Upper lobe of left lung (tissue), 6 donors: ENCODE data around the gene PNLDC1. TPM values are rescaled to one million over a fixed set of nuclear protein-coding genes. Genes with fewer than 3 reads are reported as not detected.
"Not testable (repeated sequence)": the region's sequence is repeated elsewhere in the genome, so short reads cannot be mapped to it uniquely, and the experiment has no call there.

Experiments
- ATAC-seq, 2 donors: fragments of 200-7000 bp; cut with Tn5 transposase; one replicate each; pipeline ENCODE4 v1.9.1; 2022; ENCODE audit warnings: mild to moderate bottlenecking in 2 of 2, moderate library complexity in 2 of 2; ENCODE audit not compliant: low FRiP score in 2 of 2
- DNase-seq, 2 donors: peaks; one replicate each; pipeline ENCODE4 v3.0.0-alpha.2; 2019 to 2020
- H3K27ac ChIP-seq, 4 donors: fragments of 200-600 bp; sonication (generic); one replicate each; pipeline ENCODE4 v1.5.1; 2016 to 2019
- H3K27me3 ChIP-seq, 4 donors: fragments of 200-600 bp; sonication (generic); one replicate each; pipeline ENCODE4 v1.5.1; 2017 to 2019
- H3K36me3 ChIP-seq, 4 donors: fragments of 200-600 bp; sonication (generic); one replicate each; pipeline ENCODE4 v1.5.1; 2016 to 2019
- H3K4me1 ChIP-seq, 4 donors: fragments of 200-600 bp; sonication (generic); one replicate each; pipeline ENCODE4 v1.5.1; 2018 to 2019
- H3K4me3 ChIP-seq, 4 donors: fragments of 200-600 bp; sonication (generic); one replicate each; pipeline ENCODE4 v1.5.1; 2017 to 2019; ENCODE audit warnings: mild to moderate bottlenecking in 2 of 4, moderate library complexity in 1 of 4
- H3K9me3 ChIP-seq, 4 donors: fragments of 200-600 bp; sonication (generic); one replicate each; pipeline ENCODE4 v1.5.1; 2018 to 2019
- EP300 ChIP-seq, 4 donors: sonication (generic); formaldehyde crosslinking; IDR thresholded peaks; one replicate each; pipeline ENCODE4 v1.5.1; 2017; ENCODE audit warnings: antibody characterized with exemption in 4 of 4, control low read depth in 2 of 4
- POLR2A ChIP-seq, 4 donors: fragments of 450-650 bp; IDR thresholded peaks; one replicate each; pipeline ENCODE4 v1.5.1; 2016 to 2017; ENCODE audit warnings: antibody characterized with exemption in 4 of 4, mild to moderate bottlenecking in 2 of 4
- POLR2AphosphoS5 ChIP-seq, 2 donors: sonication (generic); formaldehyde crosslinking; IDR thresholded peaks; one replicate each; pipeline ENCODE4 v1.5.1; 2017; ENCODE audit warnings: antibody characterized with exemption in 2 of 2
- WGBS, 2 donors: methylation state at CpG; one replicate each; pipeline ENCODE4 v1.1.5; 2017 to 2018; 5-methylcytosine and 5-hydroxymethylcytosine counted together
- total RNA-seq, 6 donors: library from RNA; depleted of rRNA in 4 of 6; stranded (reverse); fragments of >200 nt in 4 of 6; gene quantifications; one replicate each; pipeline versions ENCODE4 v1.1.0 to v1.2.1, GENCODE V29; 2016 to 2021
- TF ChIP-seq, protein P1 (sequence below), 6 experiments: fragments of 450-650 bp in 4 of 6; fragments of 200-600 bp in 2 of 6; sonication (generic) in 2 of 6; IDR thresholded peaks; one replicate each; pipeline ENCODE4 v1.5.1; 2016 to 2019; ENCODE audit warnings: antibody characterized with exemption in 6 of 6
- donor health status: DM: no; HTN: no; CAD: no; lungs with moderate emphysema.
- donor health status: DM: no; HTN: yes; CAD: no; lungs with severe emphysema.

Gene PNLDC1
- total RNA-seq, 6 donors from 2014 or later = 0.37 to 1.0 TPM; not detected in 4

DNA sequence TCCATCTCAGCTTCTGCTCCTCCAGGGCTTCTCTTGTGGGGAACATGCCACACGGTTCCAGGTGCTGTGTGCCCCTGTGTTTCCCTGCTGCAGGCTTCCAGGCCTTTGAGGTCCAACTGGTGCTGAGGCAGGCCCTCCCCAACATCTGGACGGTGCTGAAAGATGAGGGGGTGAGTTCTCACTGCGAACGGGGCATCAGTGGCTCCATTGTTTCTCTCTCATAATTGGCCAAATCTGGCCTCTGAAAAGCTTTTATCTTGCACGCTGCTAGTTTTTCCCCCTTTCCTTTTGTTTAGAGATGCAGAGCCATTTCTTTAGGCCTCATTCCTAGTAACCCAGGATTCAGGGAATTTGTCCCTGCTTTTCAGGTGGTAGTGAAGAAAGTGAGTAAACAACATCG is 8.6 kb downstream of the PNLDC1 start:
- WGBS, 2 donors = 81 to 82% methylated on average over 6 of the region's 6 CpGs
- DNase-seq = no peak
- no peak for TF ChIP-seq EP300 (IDR thresholded peaks at IDR 0.05)
- TF ChIP-seq, protein P1, sequence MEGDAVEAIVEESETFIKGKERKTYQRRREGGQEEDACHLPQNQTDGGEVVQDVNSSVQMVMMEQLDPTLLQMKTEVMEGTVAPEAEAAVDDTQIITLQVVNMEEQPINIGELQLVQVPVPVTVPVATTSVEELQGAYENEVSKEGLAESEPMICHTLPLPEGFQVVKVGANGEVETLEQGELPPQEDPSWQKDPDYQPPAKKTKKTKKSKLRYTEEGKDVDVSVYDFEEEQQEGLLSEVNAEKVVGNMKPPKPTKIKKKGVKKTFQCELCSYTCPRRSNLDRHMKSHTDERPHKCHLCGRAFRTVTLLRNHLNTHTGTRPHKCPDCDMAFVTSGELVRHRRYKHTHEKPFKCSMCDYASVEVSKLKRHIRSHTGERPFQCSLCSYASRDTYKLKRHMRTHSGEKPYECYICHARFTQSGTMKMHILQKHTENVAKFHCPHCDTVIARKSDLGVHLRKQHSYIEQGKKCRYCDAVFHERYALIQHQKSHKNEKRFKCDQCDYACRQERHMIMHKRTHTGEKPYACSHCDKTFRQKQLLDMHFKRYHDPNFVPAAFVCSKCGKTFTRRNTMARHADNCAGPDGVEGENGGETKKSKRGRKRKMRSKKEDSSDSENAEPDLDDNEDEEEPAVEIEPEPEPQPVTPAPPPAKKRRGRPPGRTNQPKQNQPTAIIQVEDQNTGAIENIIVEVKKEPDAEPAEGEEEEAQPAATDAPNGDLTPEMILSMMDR (IDR thresholded peaks at IDR 0.05) = no peak
- TF ChIP-seq POLR2A (IDR thresholded peaks at IDR 0.05) = no peak
- TF ChIP-seq POLR2AphosphoS5 (IDR thresholded peaks at IDR 0.05) = no peak
- H3K27ac ChIP-seq = no peak overlapping the region
- H3K9me3 ChIP-seq = no peaks in the 10 kb centered on the region
- no peak overlapping the region for H3K4me3 ChIP-seq
- H3K4me1 ChIP-seq = no peaks in the 10 kb centered on the region
- H3K36me3 ChIP-seq = no peaks in the 10 kb centered on the region
- H3K27me3 ChIP-seq = no peaks in the 10 kb centered on the region
- no peak for ATAC-seq

DNA sequence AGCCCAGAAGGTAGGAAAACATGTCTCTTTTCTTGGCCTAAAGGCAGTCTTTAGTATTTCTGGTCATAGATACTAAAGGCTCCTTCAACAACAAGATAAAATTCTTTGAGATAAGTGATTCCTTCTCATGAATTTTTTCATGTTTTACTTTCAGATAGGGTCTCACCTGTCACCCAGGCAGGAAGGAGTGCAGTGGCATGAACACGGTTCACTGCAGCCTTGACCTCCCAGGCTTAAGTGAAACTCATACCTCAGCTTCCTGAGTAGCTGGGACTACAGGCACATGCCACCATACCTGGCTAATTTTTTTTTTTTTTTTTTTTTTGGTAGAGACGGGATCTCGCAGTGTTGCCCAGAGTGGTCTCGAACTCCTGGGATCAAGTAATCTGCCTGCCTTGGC is 9.1 kb downstream of the PNLDC1 start:
- H3K4me3 ChIP-seq = no peak overlapping the region
- H3K9me3 ChIP-seq = no peaks in the 10 kb centered on the region
- ATAC-seq = no peak
- no peak for DNase-seq
- no peaks in the 10 kb centered on the region for H3K4me1 ChIP-seq
- TF ChIP-seq POLR2A (IDR thresholded peaks at IDR 0.05) (no peak), EP300 (IDR thresholded peaks at IDR 0.05) (no peak), POLR2AphosphoS5 (IDR thresholded peaks at IDR 0.05) (no peak)
- TF ChIP-seq, protein P1 (IDR thresholded peaks at IDR 0.05) = no peak
- no peaks in the 10 kb centered on the region for H3K27me3 ChIP-seq
- H3K27ac ChIP-seq = no peak overlapping the region
- 84 to 94% methylated on average over 4 of the region's 4 CpGs for WGBS, 2 donors
- H3K36me3 ChIP-seq = no peaks in the 10 kb centered on the region

DNA sequence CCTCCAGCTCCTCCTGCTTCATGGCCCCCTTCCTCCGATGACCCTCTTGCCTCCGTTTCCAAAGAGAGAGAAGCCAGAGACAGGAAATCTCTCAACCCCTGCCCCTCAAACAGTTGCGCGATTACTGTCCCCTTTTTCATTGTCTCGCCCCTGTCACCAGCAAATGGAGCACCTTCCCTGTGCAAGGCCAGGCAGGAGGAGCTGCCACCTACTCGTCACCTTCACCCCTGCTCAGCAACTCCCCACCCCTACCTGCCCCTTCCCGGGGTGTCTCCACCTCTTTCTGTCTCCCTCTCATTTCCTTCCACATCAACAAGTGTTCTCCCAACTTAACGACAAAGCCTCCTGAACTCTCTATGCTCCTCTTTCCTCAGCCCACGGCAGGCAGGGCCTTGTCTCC is 13.7 kb downstream of the PNLDC1 start:
- no peaks in the 10 kb centered on the region for H3K9me3 ChIP-seq
- DNase-seq = no peak
- H3K27me3 ChIP-seq = no peaks in the 10 kb centered on the region
- H3K4me3 ChIP-seq = no peak overlapping the region
- ATAC-seq = no peak
- TF ChIP-seq, protein P1 (IDR thresholded peaks at IDR 0.05) = no peak
- no peak for TF ChIP-seq POLR2AphosphoS5 (IDR thresholded peaks at IDR 0.05)
- 75 to 79% methylated on average over 9 of the region's 9 CpGs for WGBS, 2 donors
- no peaks in the 10 kb centered on the region for H3K4me1 ChIP-seq
- no peaks in the 10 kb centered on the region for H3K36me3 ChIP-seq
- no peak overlapping the region for H3K27ac ChIP-seq

DNA sequence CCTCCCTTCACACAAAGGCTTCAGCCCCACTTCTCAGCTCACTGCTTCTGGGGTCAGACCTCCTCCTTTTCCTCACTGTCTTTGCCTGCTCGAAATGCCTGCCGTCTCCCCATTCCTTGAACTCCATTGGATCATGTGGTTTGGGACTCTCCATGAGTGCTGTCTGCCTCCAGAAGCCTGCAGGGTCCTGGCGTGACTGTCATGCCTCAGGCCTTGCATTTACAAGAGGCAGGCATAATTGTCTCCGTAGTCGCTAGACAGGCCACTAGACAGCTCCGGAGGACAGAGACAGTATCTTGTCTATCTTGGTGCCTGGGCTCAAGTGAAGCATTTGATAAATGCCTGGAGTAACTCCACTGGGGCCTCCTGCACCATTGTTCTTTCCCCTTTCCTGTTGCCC is 15.3 kb downstream of the PNLDC1 start:
- peaks cover 0 to 3% (median 0%) of the 10 kb centered on the region in 4 donors for H3K4me1 ChIP-seq
- WGBS, 2 donors = 80 to 93% methylated on average over 6 of the region's 6 CpGs
- H3K4me3 ChIP-seq = no peak overlapping the region
- H3K36me3 ChIP-seq = no peaks in the 10 kb centered on the region
- TF ChIP-seq, protein P1 (IDR thresholded peaks at IDR 0.05) = no peak
- no peak for TF ChIP-seq POLR2A (IDR thresholded peaks at IDR 0.05)
- no peak for TF ChIP-seq EP300 (IDR thresholded peaks at IDR 0.05)
- TF ChIP-seq POLR2AphosphoS5 (IDR thresholded peaks at IDR 0.05) = no peak
- no peak for DNase-seq
- H3K27ac ChIP-seq = no peak overlapping the region
- no peak for ATAC-seq
- H3K9me3 ChIP-seq = no peaks in the 10 kb centered on the region
- H3K27me3 ChIP-seq = no peaks in the 10 kb centered on the region

DNA sequence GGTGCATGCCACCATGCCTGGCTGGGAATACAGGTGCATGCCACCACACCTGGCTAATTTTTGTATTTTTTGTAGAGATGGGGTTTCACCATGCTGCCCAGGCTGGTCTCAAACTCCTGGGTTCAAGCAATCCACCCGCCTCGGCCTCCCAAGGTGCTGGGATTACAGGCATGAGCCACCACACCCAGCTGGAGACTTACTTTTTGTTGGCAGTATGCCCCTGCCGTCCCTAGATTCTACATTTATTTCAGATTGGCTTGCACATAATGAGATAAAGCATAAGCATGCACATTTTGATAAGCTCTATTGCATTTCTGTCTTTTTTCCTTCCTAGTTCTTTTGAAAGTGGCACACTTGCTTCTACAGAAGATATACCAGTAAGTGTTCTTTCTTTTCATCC is 16.7 kb downstream of the PNLDC1 start:
- not testable (repeated sequence) for H3K36me3 ChIP-seq, DNase-seq, H3K4me3 ChIP-seq, H3K27me3 ChIP-seq, H3K27ac ChIP-seq, H3K4me1 ChIP-seq, H3K9me3 ChIP-seq, ATAC-seq
- WGBS, 2 donors = 76 to 86% methylated on average over 3 of the region's 3 CpGs
